GM12878 (cell line): ENCODE data around the gene CRYL1. TPM values are rescaled to one million over a fixed set of nuclear protein-coding genes. Genes with fewer than 3 reads are reported as not detected.

ENCODE experiments used
- ATAC-seq: fragments of 200-7000 bp; cut with Tn5 transposase; 3 replicates; pipeline ENCODE4 v1.9.1; 2020; ENCODE audit warnings: mild to moderate bottlenecking, moderate library complexity
- BruUV-seq: library from RNA; stranded (reverse); fragments of 400-500 nt; replicated peaks from 2 replicates; lab custom pipeline; 2021; lab: Mats Ljungman, UMichigan
- CTCF ChIA-PET: fragments of 300-600 bp; sonication (Branson Sonifier 250); formaldehyde crosslinking; extraction: SDS; loops from one replicate; lab custom pipeline; 2021; ENCODE audit warnings: inconsistent platforms; lab: Yijun Ruan, JAX
- POLR2A ChIA-PET: fragments of 350-600 bp; formaldehyde crosslinking; extraction: SDS; loops from one replicate; lab custom pipeline; 2021; ENCODE audit warnings: inconsistent platforms; lab: Charles Lee
- RAD21 ChIA-PET: fragments of 300-600 bp; sonication (Branson Sonifier 250); formaldehyde crosslinking; loops from one replicate; lab custom pipeline; 2023; ENCODE audit warnings: antibody characterized with exemption; ENCODE audit not compliant: unreplicated experiment; lab: Charles Lee
- SMC1A ChIA-PET: fragments of 300-600 bp; sonication (Branson Sonifier 250); formaldehyde crosslinking; loops from one replicate; lab custom pipeline; 2023; ENCODE audit not compliant: unreplicated experiment, uncharacterized antibody; lab: Charles Lee
- DNase-seq: peaks from one replicate; pipeline ENCODE4 v3.0.0-alpha.2; 2011; ENCODE audit warnings: low read depth, low spot score
- FAIRE-seq: peaks from 3 replicates; lab custom pipeline; 2011; peaks lifted over from hg19 to GRCh38; lab: Jason Lieb, UNC
- H2AFZ ChIP-seq: 2 replicates; pipeline ENCODE4 v1.6.0; 2011; ENCODE audit warnings: low read depth, low read length, control low read depth; ENCODE audit not compliant: control insufficient read depth
- H3K27ac ChIP-seq: 2 replicates; pipeline ENCODE4 v1.5.1; 2011; ENCODE audit warnings: control low read depth; ENCODE audit not compliant: control insufficient read depth, insufficient read depth
- H3K27me3 ChIP-seq, 2 experiments: replicated peaks in 1 of 2; 2 replicates each; pipeline versions ENCODE4 v1.6.0 to v1.6.1; 2011; ENCODE audit warnings: low read length in 1 of 2; ENCODE audit not compliant: control insufficient read depth in 2 of 2, insufficient read depth in 2 of 2
- H3K36me3 ChIP-seq, 2 experiments: 2 replicates each; pipeline ENCODE4 v1.5.1; 2011; ENCODE audit warnings: low read length in 1 of 2; ENCODE audit not compliant: control insufficient read depth in 2 of 2, insufficient read depth in 2 of 2
- H3K4me1 ChIP-seq: 2 replicates; pipeline ENCODE4 v1.6.1; 2011; ENCODE audit warnings: mild to moderate bottlenecking, low read length, moderate library complexity, mixed read lengths; ENCODE audit not compliant: control insufficient read depth, insufficient read depth
- H3K4me2 ChIP-seq: 2 replicates; pipeline ENCODE4 v1.6.0; 2011; ENCODE audit warnings: control low read depth; ENCODE audit not compliant: control insufficient read depth, insufficient read depth
- H3K4me3 ChIP-seq: fragments of 200-600 bp; sonication (generic); 2 replicates; pipeline ENCODE4 v1.5.1; 2016
- H3K79me2 ChIP-seq: 2 replicates; pipeline ENCODE4 v1.6.0; 2011; ENCODE audit warnings: low read length; ENCODE audit not compliant: control insufficient read depth, insufficient read depth
- H3K9ac ChIP-seq: 2 replicates; pipeline ENCODE4 v1.8.0; 2011; ENCODE audit warnings: low read length, control low read depth, mixed read lengths; ENCODE audit not compliant: control insufficient read depth, insufficient read depth
- H3K9me3 ChIP-seq: replicated peaks from 3 replicates; pipeline ENCODE4 v1.5.1; 2011; ENCODE audit warnings: mild to moderate bottlenecking, low read length; ENCODE audit not compliant: control insufficient read depth, insufficient read depth
- H4K20me1 ChIP-seq: 2 replicates; pipeline ENCODE4 v1.6.0; 2011; ENCODE audit not compliant: control insufficient read depth, insufficient read depth
- YY1 ChIP-seq: IDR thresholded peaks from 2 replicates; pipeline ENCODE4 v1.6.1; 2011; ENCODE audit warnings: low read depth, mild to moderate bottlenecking, low read length
- ZBED1 ChIP-seq: IDR thresholded peaks from 2 replicates; pipeline ENCODE4 v1.6.1; 2016; ENCODE audit warnings: borderline replicate concordance
- WGBS: methylation state at CpG from one replicate; pipeline ENCODE4 v1.1.6; 2016; ENCODE audit warnings: low lambda C conversion rate; ENCODE audit not compliant: insufficient replicate concordance, insufficient coverage; ENCODE audit errors: missing lambda C conversion rate; 5-methylcytosine and 5-hydroxymethylcytosine counted together
- in situ Hi-C: fragments of 300-500 bp; cut with MboI; formaldehyde crosslinking; loops from 9 replicates; pipeline ENCODE4 v1.14.3; 2018; ENCODE audit warnings: mixed read lengths
- intact Hi-C: fragments of 100-400 bp; cut with micrococcal nuclease; formaldehyde crosslinking; loops from one replicate; pipeline ENCODE4 v1.14.2; 2022; ENCODE audit not compliant: unreplicated experiment
- polyA plus RNA-seq, 11 experiments: library from polyadenylated mRNA; depleted of rRNA in 4 of 11; unstranded in 6 of 11; stranded (reverse) in 5 of 11; fragments of >200 nt; fragmentation: Nextera tagmentation in 4 of 11; fragmentation: Illumina TruSeq in 1 of 11; extraction: Ambion mirVana in 4 of 11; extraction: Trizol in 1 of 11; gene quantifications; 1 replicate in 1 of 11; 2 replicates in 10 of 11; pipeline versions ENCODE4 v1.2.1 to v1.2.3, GENCODE V29; 2011 to 2016; ENCODE audit warnings: inconsistent platforms in 2 of 11, missing spikeins in 2 of 11, low read depth in 1 of 11
- total RNA-seq, 4 experiments: library from RNA; depleted of rRNA in 3 of 4; stranded (reverse); fragments of >200 nt in 3 of 4; fragmentation: Illumina TruSeq in 1 of 4; extraction: Trizol in 1 of 4; gene quantifications; 2 replicates each; pipeline versions ENCODE4 v1.2.1 to v1.2.3, GENCODE V29; 2013 to 2021
- TF ChIP-seq, protein P1 (sequence below): IDR thresholded peaks from 2 replicates; pipeline ENCODE4 v1.6.1; 2011; ENCODE audit warnings: mild to moderate bottlenecking, low read depth, low read length, moderate library complexity; ENCODE audit not compliant: insufficient replicate concordance
- TF ChIP-seq, protein P2 (sequence below): fragments of 450-650 bp; conservative IDR thresholded peaks from 2 replicates; pipeline ENCODE4 v1.6.1; 2017; ENCODE audit warnings: mild to moderate bottlenecking, moderate library complexity
- TF ChIP-seq, protein P3 (sequence below): IDR thresholded peaks from 2 replicates; pipeline ENCODE4 v1.6.1; 2011; ENCODE audit warnings: borderline replicate concordance, low read depth, mild to moderate bottlenecking, moderate library complexity, low read length; ENCODE audit not compliant: insufficient read depth, poor library complexity, severe bottlenecking

CRYL1 gene
- total and polyA plus RNA-seq, 10 of the 15 experiments (the other 5 are each of a cell fraction or from before 2014, with no cell fraction given), result 5.5 to 36.7 (median 12.2) TPM

DNA sequence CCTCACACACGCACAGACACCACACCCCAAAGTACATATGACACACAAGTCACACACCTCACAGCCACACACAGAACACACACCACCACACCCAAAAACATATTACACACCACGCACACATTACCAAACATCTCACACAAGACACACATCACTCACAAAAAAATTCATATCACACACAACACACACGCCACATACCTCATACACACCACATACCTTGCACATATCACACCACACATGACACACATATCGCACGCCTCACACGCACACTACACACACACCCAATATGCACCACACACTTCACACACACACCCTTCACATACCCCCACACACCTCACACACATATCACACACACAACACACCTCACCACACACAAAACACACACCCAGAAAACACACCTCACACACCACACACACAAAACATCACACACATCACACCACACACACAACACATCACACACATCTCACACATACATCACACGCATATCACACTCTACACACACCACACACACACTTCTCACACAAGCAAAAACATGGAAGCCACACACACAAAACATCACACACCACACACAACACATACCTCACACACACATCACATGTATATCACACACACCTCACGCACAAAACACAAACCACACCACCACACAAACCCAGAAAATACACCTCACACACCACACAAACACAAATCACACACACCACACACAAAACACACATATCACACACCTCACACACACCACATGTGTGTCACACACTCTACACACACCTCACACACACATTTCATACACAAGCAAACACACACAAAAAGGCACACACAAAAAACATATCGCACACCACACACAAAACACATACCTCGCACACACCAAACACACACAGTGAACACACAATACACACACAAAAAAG, 132.1 kb downstream of the CRYL1 start:
- Histone ChIP-seq H3K4me2 (no peak overlapping the region), H3K79me2 (no peaks in the 10 kb centered on the region), H3K9me3 (no peaks in the 10 kb centered on the region; the same call in 2 of the 3 replicates), H3K4me1 (no peaks in the 10 kb centered on the region), H2AFZ (no peak overlapping the region), H3K36me3 (no peaks in the 10 kb centered on the region), H3K27me3 (no peaks in the 10 kb centered on the region), H3K4me3 (no peak overlapping the region), H3K27ac (no peak overlapping the region), H4K20me1 (no peaks in the 10 kb centered on the region), H3K9ac (no peak overlapping the region)
- SMC1A ChIA-PET, result no interaction called here
- in situ Hi-C loops (no loop called here), intact Hi-C loops (no loop called here)
- POLR2A ChIA-PET, result no interaction called here
- DNase-seq, result no peak
- TF ChIP-seq, protein P1, sequence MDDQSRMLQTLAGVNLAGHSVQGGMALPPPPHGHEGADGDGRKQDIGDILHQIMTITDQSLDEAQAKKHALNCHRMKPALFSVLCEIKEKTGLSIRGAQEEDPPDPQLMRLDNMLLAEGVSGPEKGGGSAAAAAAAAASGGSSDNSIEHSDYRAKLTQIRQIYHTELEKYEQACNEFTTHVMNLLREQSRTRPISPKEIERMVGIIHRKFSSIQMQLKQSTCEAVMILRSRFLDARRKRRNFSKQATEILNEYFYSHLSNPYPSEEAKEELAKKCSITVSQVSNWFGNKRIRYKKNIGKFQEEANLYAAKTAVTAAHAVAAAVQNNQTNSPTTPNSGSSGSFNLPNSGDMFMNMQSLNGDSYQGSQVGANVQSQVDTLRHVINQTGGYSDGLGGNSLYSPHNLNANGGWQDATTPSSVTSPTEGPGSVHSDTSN, result peak; percentile 18
- TF ChIP-seq, protein P2, sequence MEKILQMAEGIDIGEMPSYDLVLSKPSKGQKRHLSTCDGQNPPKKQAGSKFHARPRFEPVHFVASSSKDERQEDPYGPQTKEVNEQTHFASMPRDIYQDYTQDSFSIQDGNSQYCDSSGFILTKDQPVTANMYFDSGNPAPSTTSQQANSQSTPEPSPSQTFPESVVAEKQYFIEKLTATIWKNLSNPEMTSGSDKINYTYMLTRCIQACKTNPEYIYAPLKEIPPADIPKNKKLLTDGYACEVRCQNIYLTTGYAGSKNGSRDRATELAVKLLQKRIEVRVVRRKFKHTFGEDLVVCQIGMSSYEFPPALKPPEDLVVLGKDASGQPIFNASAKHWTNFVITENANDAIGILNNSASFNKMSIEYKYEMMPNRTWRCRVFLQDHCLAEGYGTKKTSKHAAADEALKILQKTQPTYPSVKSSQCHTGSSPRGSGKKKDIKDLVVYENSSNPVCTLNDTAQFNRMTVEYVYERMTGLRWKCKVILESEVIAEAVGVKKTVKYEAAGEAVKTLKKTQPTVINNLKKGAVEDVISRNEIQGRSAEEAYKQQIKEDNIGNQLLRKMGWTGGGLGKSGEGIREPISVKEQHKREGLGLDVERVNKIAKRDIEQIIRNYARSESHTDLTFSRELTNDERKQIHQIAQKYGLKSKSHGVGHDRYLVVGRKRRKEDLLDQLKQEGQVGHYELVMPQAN, result no peak
- no peak for TF ChIP-seq YY1
- TF ChIP-seq ZBED1, result no peak
- TF ChIP-seq, protein P3, sequence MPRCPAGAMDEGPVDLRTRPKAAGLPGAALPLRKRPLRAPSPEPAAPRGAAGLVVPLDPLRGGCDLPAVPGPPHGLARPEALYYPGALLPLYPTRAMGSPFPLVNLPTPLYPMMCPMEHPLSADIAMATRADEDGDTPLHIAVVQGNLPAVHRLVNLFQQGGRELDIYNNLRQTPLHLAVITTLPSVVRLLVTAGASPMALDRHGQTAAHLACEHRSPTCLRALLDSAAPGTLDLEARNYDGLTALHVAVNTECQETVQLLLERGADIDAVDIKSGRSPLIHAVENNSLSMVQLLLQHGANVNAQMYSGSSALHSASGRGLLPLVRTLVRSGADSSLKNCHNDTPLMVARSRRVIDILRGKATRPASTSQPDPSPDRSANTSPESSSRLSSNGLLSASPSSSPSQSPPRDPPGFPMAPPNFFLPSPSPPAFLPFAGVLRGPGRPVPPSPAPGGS, result peak; percentile 89
- RAD21 ChIA-PET, result no interaction called here
- CTCF ChIA-PET, result no interaction called here
- BruUV-seq, result no TSS peak
- 89% methylated on average over 10 of the region's 10 CpGs for WGBS
- no peak for ATAC-seq
- peak; percentile 82 for FAIRE-seq
